ENCODE measurements around the gene EFHC1.

DNA sequence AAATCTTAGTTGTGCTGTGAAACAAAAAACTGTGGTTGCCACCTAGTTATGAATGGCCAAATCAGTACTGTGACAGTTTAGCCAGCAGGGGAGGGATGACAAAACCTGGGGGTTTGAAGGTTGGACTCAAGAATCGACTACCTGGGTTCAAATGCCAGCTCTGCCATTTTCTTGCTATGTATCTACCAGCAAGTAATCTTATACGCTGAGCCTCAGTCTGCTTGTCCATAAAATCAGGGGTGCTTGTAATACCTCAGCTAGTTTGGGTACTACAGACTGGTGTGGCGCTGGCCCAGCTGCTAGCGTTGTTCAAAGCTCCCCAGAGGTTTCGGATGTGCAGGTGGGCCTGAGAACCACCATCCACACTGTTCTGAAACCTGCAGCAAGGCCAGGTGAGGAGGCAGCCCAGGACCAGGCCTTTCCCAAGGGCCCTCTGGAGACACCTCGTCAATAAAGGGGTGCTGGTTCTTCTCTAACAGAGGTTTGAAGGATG is 116.3 kb downstream of the EFHC1 start:
- TF ChIP-seq, protein P1, sequence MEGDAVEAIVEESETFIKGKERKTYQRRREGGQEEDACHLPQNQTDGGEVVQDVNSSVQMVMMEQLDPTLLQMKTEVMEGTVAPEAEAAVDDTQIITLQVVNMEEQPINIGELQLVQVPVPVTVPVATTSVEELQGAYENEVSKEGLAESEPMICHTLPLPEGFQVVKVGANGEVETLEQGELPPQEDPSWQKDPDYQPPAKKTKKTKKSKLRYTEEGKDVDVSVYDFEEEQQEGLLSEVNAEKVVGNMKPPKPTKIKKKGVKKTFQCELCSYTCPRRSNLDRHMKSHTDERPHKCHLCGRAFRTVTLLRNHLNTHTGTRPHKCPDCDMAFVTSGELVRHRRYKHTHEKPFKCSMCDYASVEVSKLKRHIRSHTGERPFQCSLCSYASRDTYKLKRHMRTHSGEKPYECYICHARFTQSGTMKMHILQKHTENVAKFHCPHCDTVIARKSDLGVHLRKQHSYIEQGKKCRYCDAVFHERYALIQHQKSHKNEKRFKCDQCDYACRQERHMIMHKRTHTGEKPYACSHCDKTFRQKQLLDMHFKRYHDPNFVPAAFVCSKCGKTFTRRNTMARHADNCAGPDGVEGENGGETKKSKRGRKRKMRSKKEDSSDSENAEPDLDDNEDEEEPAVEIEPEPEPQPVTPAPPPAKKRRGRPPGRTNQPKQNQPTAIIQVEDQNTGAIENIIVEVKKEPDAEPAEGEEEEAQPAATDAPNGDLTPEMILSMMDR (IDR thresholded peaks at IDR 0.05; ENCODE audit: poor library complexity) = no peak
- TF ChIP-seq EZH2 (IDR thresholded peaks at IDR 0.05; ENCODE audit: borderline replicate concordance) = no peak
